ENCODE results near the gene NKX6-2.

NKX6-2 gene

GRCh38 chr10:132788831-132789219 lies 2.9 kb upstream of the NKX6-2 start:
- TF ChIP-seq, protein P1, sequence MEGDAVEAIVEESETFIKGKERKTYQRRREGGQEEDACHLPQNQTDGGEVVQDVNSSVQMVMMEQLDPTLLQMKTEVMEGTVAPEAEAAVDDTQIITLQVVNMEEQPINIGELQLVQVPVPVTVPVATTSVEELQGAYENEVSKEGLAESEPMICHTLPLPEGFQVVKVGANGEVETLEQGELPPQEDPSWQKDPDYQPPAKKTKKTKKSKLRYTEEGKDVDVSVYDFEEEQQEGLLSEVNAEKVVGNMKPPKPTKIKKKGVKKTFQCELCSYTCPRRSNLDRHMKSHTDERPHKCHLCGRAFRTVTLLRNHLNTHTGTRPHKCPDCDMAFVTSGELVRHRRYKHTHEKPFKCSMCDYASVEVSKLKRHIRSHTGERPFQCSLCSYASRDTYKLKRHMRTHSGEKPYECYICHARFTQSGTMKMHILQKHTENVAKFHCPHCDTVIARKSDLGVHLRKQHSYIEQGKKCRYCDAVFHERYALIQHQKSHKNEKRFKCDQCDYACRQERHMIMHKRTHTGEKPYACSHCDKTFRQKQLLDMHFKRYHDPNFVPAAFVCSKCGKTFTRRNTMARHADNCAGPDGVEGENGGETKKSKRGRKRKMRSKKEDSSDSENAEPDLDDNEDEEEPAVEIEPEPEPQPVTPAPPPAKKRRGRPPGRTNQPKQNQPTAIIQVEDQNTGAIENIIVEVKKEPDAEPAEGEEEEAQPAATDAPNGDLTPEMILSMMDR (conservative IDR thresholded peaks at IDR 0.05; ENCODE audit: low read length), result no peak
- H3K4me3 ChIP-seq (ENCODE audit: low read length), result no peak overlapping the region
- no peak for DNase-seq (ENCODE audit: low read depth)

- H3K4me3 ChIP-seq (ENCODE audit: low read length), result no peak overlapping the region
- TF ChIP-seq, protein P1 (conservative IDR thresholded peaks at IDR 0.05; ENCODE audit: low read length), result peak; percentile 13; the same call in 1 of the 2 replicates
- peak; percentile 8 for DNase-seq (ENCODE audit: low read depth)
These were observed 2.4 kb upstream of the NKX6-2 start for GRCh38 chr10:132788180-132788830.

- DNase-seq (ENCODE audit: low read depth), result no peak
- TF ChIP-seq, protein P1 (conservative IDR thresholded peaks at IDR 0.05; ENCODE audit: low read length), result no peak
- no peak overlapping the region for H3K4me3 ChIP-seq (ENCODE audit: low read length)
These were observed 1.7 kb upstream of the NKX6-2 start for GRCh38 chr10:132787495-132788179.

GRCh38 chr10:132786884-132787494 lies 1.0 kb upstream of the NKX6-2 start:
- TF ChIP-seq, protein P1 (conservative IDR thresholded peaks at IDR 0.05; ENCODE audit: low read length), result no peak
- no peak overlapping the region for H3K4me3 ChIP-seq (ENCODE audit: low read length)
- DNase-seq (ENCODE audit: low read depth), result no peak

GRCh38 chr10:132786476-132786883 lies 533 bp upstream of the NKX6-2 start:
- TF ChIP-seq, protein P1 (conservative IDR thresholded peaks at IDR 0.05; ENCODE audit: low read length), result no peak
- no peak for DNase-seq (ENCODE audit: low read depth)
- H3K4me3 ChIP-seq (ENCODE audit: low read length), result no peak overlapping the region

GRCh38 chr10:132784866-132785722 lies 853 bp downstream of the NKX6-2 start:
- TF ChIP-seq, protein P1 (conservative IDR thresholded peaks at IDR 0.05; ENCODE audit: low read length), result no peak
- DNase-seq (ENCODE audit: low read depth), result no peak
- no peak overlapping the region for H3K4me3 ChIP-seq (ENCODE audit: low read length)

Measured in AG10803 (cell line).